Osteoblast (primary cell): ENCODE data around the gene ZNF488. TPM values are rescaled to one million over a fixed set of nuclear protein-coding genes. Genes with fewer than 3 reads are reported as not detected.
A peak's percentile ranks its signal among the peaks of the same experiment; 100 is the strongest.

Source experiments
- DNase-seq: peaks from one replicate; pipeline ENCODE4 v3.0.0; 2011; ENCODE audit warnings: low spot score, mixed read lengths; ENCODE audit not compliant: insufficient read length; ENCODE audit errors: missing footprints
- H2AFZ ChIP-seq: 2 replicates; pipeline ENCODE4 v1.6.0; 2011; ENCODE audit warnings: mild to moderate bottlenecking, low read length
- H3K27ac ChIP-seq: 2 replicates; pipeline ENCODE4 v1.5.1; 2011; ENCODE audit warnings: mild to moderate bottlenecking, low read depth, low read length, moderate library complexity
- H3K27me3 ChIP-seq: 2 replicates; pipeline ENCODE4 v1.6.0; 2012; ENCODE audit warnings: mild to moderate bottlenecking, control low read depth, inconsistent platforms, low read length, moderate library complexity; ENCODE audit not compliant: insufficient read depth
- H3K36me3 ChIP-seq: 2 replicates; pipeline ENCODE4 v1.5.1; 2011; ENCODE audit warnings: mild to moderate bottlenecking, low read length, control low read depth, moderate library complexity; ENCODE audit not compliant: insufficient read depth
- H3K4me1 ChIP-seq: 2 replicates; pipeline ENCODE4 v1.5.1; 2011; ENCODE audit warnings: mild to moderate bottlenecking, low read length, control low read depth, moderate library complexity; ENCODE audit not compliant: insufficient read depth
- H3K4me2 ChIP-seq: 2 replicates; pipeline ENCODE4 v1.6.0; 2011; ENCODE audit warnings: mild to moderate bottlenecking, low read length; ENCODE audit not compliant: insufficient read depth
- H3K4me3 ChIP-seq: fragments of 200-600 bp; sonication (generic); 3 replicates; pipeline ENCODE4 v1.5.1; 2012; ENCODE audit warnings: mild to moderate bottlenecking, low read length, inconsistent platforms; ENCODE audit not compliant: insufficient read depth
- H3K79me2 ChIP-seq: 2 replicates; pipeline ENCODE4 v1.6.0; 2012; ENCODE audit warnings: mild to moderate bottlenecking, low read length, control low read depth, inconsistent platforms; ENCODE audit not compliant: insufficient read depth
- H3K9me3 ChIP-seq: 2 replicates; pipeline ENCODE4 v1.5.1; 2011; ENCODE audit warnings: low read depth, low read length, control low read depth
- H4K20me1 ChIP-seq: 2 replicates; pipeline ENCODE4 v1.6.0; 2012; ENCODE audit warnings: mild to moderate bottlenecking, low read length, control low read depth; ENCODE audit not compliant: insufficient read depth
- total RNA-seq: library from RNA; depleted of rRNA; stranded (reverse); fragments of >200 nt; gene quantifications from 2 replicates; pipeline ENCODE4 v1.2.3, GENCODE V29; 2012
- TF ChIP-seq, protein P1 (sequence below): IDR thresholded peaks from 2 replicates; pipeline ENCODE4 v1.5.1; 2011; ENCODE audit warnings: mild to moderate bottlenecking, low read depth, low read length, moderate library complexity; ENCODE audit errors: extremely low read depth

ZNF488 gene
- total RNA-seq, 1 donor, result under 0.01 TPM

DNA sequence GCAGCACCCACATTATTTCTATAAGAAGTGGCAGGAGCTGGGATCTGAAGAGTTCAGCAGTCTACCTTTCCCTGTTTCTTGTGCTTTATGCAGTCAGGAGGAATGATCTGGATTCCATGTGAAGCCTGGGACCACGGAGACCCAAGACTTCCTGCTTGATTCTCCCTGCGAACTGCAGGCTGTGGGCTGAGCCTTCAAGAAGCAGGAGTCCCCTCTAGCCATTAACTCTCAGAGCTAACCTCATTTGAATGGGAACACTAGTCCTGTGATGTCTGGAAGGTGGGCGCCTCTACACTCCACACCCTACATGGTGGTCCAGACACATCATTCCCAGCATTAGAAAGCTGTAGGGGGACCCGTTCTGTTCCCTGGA lies 36.8 kb downstream of the ZNF488 start:
- Histone ChIP-seq H3K4me2 (no peak overlapping the region), H3K27ac (no peak overlapping the region), H3K4me3 (no peak overlapping the region), H3K9me3 (no peaks in the 10 kb centered on the region), H3K36me3 (no peaks in the 10 kb centered on the region), H3K27me3 (peaks cover 19% of the 10 kb centered on the region), H4K20me1 (no peaks in the 10 kb centered on the region), H3K4me1 (no peaks in the 10 kb centered on the region), H3K79me2 (no peaks in the 10 kb centered on the region), H2AFZ (no peak overlapping the region)
- DNase-seq, result peak; percentile 18
- TF ChIP-seq, protein P1, sequence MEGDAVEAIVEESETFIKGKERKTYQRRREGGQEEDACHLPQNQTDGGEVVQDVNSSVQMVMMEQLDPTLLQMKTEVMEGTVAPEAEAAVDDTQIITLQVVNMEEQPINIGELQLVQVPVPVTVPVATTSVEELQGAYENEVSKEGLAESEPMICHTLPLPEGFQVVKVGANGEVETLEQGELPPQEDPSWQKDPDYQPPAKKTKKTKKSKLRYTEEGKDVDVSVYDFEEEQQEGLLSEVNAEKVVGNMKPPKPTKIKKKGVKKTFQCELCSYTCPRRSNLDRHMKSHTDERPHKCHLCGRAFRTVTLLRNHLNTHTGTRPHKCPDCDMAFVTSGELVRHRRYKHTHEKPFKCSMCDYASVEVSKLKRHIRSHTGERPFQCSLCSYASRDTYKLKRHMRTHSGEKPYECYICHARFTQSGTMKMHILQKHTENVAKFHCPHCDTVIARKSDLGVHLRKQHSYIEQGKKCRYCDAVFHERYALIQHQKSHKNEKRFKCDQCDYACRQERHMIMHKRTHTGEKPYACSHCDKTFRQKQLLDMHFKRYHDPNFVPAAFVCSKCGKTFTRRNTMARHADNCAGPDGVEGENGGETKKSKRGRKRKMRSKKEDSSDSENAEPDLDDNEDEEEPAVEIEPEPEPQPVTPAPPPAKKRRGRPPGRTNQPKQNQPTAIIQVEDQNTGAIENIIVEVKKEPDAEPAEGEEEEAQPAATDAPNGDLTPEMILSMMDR, result no peak

GRCh38 chr10:47346581-47347302 lies 37.4 kb downstream of the ZNF488 start:
- peaks cover 19% of the 10 kb centered on the region for H3K27me3 ChIP-seq
- no peak overlapping the region for H3K4me3 ChIP-seq
- no peaks in the 10 kb centered on the region for H3K9me3 ChIP-seq
- no peak overlapping the region for H2AFZ ChIP-seq
- H4K20me1 ChIP-seq, result no peaks in the 10 kb centered on the region
- H3K79me2 ChIP-seq, result no peaks in the 10 kb centered on the region
- peak; percentile 38 for DNase-seq
- no peaks in the 10 kb centered on the region for H3K36me3 ChIP-seq
- H3K4me2 ChIP-seq, result no peak overlapping the region
- H3K27ac ChIP-seq, result no peak overlapping the region
- TF ChIP-seq, protein P1, result no peak
- no peaks in the 10 kb centered on the region for H3K4me1 ChIP-seq

- no peaks in the 10 kb centered on the region for H4K20me1 ChIP-seq
Observed at GRCh38 chr10:47344996-47345870, 38.9 kb downstream of the ZNF488 start.

More at GRCh38 chr10:47344996-47345870, 38.9 kb downstream of the ZNF488 start:
- Histone ChIP-seq H3K27ac (no peak overlapping the region), H2AFZ (no peak overlapping the region), H3K36me3 (no peaks in the 10 kb centered on the region), H3K4me1 (no peaks in the 10 kb centered on the region), H3K79me2 (no peaks in the 10 kb centered on the region), H3K27me3 (peaks cover 19% of the 10 kb centered on the region), H3K9me3 (no peaks in the 10 kb centered on the region), H3K4me2 (no peak overlapping the region), H3K4me3 (no peak overlapping the region)
- peak; percentile 86 for DNase-seq
- TF ChIP-seq, protein P1, result no peak
